Upper lobe of left lung (tissue), 4 donors: ENCODE results near the gene MAP2K7.

ENCODE experiments used
- EP300 ChIP-seq, 4 donors: sonication (generic); formaldehyde crosslinking; IDR thresholded peaks; one replicate each; pipeline ENCODE4 v1.5.1; 2017; ENCODE audit warnings: antibody characterized with exemption in 4 of 4, control low read depth in 2 of 4
- POLR2A ChIP-seq, 4 donors: fragments of 450-650 bp; IDR thresholded peaks; one replicate each; pipeline ENCODE4 v1.5.1; 2016 to 2017; ENCODE audit warnings: antibody characterized with exemption in 4 of 4, mild to moderate bottlenecking in 2 of 4
- POLR2AphosphoS5 ChIP-seq, 2 donors: sonication (generic); formaldehyde crosslinking; IDR thresholded peaks; one replicate each; pipeline ENCODE4 v1.5.1; 2017; ENCODE audit warnings: antibody characterized with exemption in 2 of 2
- TF ChIP-seq, protein P1 (sequence below), 6 experiments: fragments of 450-650 bp in 4 of 6; fragments of 200-600 bp in 2 of 6; sonication (generic) in 2 of 6; IDR thresholded peaks; one replicate each; pipeline ENCODE4 v1.5.1; 2016 to 2019; ENCODE audit warnings: antibody characterized with exemption in 6 of 6

DNA sequence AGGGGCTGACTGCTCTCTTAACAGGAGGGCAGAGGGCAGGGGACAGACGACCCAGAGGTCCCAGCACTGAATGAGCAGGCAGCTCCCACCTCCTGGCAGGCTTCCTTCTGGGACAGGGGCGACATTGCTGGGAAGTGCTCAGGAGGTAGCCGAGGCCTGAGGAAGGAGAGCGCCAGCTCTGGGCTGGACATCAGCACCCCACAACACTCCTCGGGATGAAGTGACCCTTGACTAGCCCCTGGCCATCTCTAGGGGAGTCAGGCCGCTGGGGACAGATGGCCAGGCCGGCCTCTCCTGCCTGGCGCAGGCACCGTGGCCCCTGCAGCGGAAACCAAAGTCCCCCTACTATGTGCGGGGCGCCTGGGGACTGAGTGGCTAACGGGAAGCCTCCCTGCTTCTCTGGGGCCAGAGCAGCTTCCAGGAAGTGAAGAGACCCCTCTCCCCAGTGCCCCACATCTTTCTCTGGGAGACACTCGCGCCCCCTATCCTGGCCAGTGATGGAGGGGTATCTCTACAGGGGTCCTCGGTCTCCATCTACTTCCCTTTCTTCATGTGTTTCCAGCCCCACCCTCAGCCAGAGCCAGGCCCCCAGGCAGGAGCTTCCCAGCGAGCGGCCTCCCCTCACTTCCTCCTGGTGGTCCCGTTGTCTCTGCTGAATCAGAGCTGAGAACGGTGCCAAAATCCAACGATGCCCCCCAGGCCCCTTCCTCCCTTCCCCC, 39.5 kb upstream of the MAP2K7 start:
- TF ChIP-seq, protein P1, sequence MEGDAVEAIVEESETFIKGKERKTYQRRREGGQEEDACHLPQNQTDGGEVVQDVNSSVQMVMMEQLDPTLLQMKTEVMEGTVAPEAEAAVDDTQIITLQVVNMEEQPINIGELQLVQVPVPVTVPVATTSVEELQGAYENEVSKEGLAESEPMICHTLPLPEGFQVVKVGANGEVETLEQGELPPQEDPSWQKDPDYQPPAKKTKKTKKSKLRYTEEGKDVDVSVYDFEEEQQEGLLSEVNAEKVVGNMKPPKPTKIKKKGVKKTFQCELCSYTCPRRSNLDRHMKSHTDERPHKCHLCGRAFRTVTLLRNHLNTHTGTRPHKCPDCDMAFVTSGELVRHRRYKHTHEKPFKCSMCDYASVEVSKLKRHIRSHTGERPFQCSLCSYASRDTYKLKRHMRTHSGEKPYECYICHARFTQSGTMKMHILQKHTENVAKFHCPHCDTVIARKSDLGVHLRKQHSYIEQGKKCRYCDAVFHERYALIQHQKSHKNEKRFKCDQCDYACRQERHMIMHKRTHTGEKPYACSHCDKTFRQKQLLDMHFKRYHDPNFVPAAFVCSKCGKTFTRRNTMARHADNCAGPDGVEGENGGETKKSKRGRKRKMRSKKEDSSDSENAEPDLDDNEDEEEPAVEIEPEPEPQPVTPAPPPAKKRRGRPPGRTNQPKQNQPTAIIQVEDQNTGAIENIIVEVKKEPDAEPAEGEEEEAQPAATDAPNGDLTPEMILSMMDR (IDR thresholded peaks at IDR 0.05) = no peak
- TF ChIP-seq EP300 (IDR thresholded peaks at IDR 0.05) (no peak), POLR2AphosphoS5 (IDR thresholded peaks at IDR 0.05) (no peak), POLR2A (IDR thresholded peaks at IDR 0.05) (no peak)
